IPS DF 6.9 (cell line): ENCODE measurements around the gene PDHX.

Experiments used
- DNase-seq: peaks from one replicate; pipeline ENCODE4 v3.0.0-alpha.2; 2013; ENCODE audit warnings: low read depth, low spot score
- H3K27ac ChIP-seq: one replicate; pipeline ENCODE4 v1.5.1; 2013; ENCODE audit warnings: low read length, control low read depth
- H3K27me3 ChIP-seq: 2 replicates; pipeline ENCODE4 v1.6.1; 2013; ENCODE audit warnings: mild to moderate bottlenecking, low read length; ENCODE audit not compliant: control insufficient read depth, insufficient read depth
- H3K36me3 ChIP-seq: 2 replicates; pipeline ENCODE4 v1.6.1; 2013; ENCODE audit warnings: low read length; ENCODE audit not compliant: control insufficient read depth, insufficient read depth
- H3K4me1 ChIP-seq: 2 replicates; pipeline ENCODE4 v1.6.1; 2013; ENCODE audit warnings: low read length; ENCODE audit not compliant: control insufficient read depth, insufficient read depth
- H3K4me3 ChIP-seq: 2 replicates; pipeline ENCODE4 v1.5.1; 2013; ENCODE audit warnings: mild to moderate bottlenecking, low read length
- H3K9me3 ChIP-seq: 2 replicates; pipeline ENCODE4 v1.6.1; 2013; ENCODE audit warnings: low read length, inconsistent platforms; ENCODE audit not compliant: control insufficient read depth, insufficient read depth
- WGBS: extraction: QIAGEN DNeasy Blood & Tissue Kit; methylation state at CpG from one replicate; pipeline ENCODE4 v1.1.7; 2013; ENCODE audit warnings: mixed read lengths, missing lambda C conversion rate; ENCODE audit not compliant: insufficient read length, insufficient coverage; 5-methylcytosine and 5-hydroxymethylcytosine counted together

PDHX gene

GRCh38 chr11:34928268-34928959 is 12.0 kb downstream of the PDHX start:
- H3K27ac ChIP-seq: no peak overlapping the region
- H3K9me3 ChIP-seq: no peaks in the 10 kb centered on the region
- H3K36me3 ChIP-seq: no peaks in the 10 kb centered on the region
- no peak for DNase-seq
- H3K4me1 ChIP-seq: peaks cover 1% of the 10 kb centered on the region; the same call in 1 of the 2 replicates
- H3K27me3 ChIP-seq: no peaks in the 10 kb centered on the region
- no CpG with 5 or more reads among the region's 3 CpGs for WGBS
- H3K4me3 ChIP-seq: no peak overlapping the region

DNA sequence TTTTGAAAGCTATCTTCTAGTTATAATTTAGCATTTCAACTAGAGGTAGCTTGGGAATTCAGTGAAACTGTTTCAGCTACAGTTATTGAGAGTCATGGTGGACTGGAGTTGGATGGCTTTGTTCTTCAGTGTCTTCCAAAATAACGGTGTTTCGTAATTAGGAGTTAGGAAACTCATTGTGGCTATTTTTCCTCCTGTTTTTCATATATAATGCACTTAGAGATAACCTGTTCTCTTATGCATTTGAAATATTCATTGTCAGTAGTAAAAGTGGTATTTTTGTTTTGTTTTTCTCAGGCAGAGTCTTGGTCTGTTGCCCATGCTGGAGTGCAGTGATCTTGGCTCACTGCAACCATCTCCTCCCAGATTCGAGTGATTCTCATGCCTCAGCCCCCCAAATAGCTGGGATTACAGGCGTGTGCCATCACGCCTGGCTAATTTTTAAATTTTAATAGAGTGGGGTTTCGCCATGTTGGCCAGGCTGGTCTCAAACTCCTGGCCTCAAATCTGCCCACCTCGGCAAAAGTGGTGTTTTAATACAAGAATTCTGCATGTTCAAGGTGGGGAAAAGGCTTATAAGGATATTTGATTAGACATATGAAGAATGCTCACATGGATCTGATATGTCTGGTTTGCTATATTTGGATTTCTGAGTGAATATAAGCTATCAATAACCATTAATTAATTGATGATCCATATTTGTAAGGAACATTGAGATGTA is 12.7 kb downstream of the PDHX start:
- H3K9me3 ChIP-seq: no peaks in the 10 kb centered on the region
- peaks cover 1% of the 10 kb centered on the region; the same call in 1 of the 2 replicates for H3K4me1 ChIP-seq
- WGBS: no CpG with 5 or more reads among the region's 7 CpGs
- H3K4me3 ChIP-seq: no peak overlapping the region
- no peaks in the 10 kb centered on the region for H3K36me3 ChIP-seq
- DNase-seq: no peak
- no peaks in the 10 kb centered on the region for H3K27me3 ChIP-seq
- no peak overlapping the region for H3K27ac ChIP-seq

- Histone ChIP-seq H3K9me3 (no peaks in the 10 kb centered on the region), H3K4me3 (no peak overlapping the region), H3K27me3 (no peaks in the 10 kb centered on the region), H3K4me1 (peaks cover 1% of the 10 kb centered on the region; the same call in 1 of the 2 replicates), H3K36me3 (no peaks in the 10 kb centered on the region), H3K27ac (no peak overlapping the region)
- no peak for DNase-seq
- WGBS: no CpG with 5 or more reads among the region's 11 CpGs
Measured at GRCh38 chr11:34929794-34930763, 13.7 kb downstream of the PDHX start.

GRCh38 chr11:34936945-34937629 is 20.7 kb downstream of the PDHX start:
- H3K36me3 ChIP-seq: no peaks in the 10 kb centered on the region
- H3K4me1 ChIP-seq: no peaks in the 10 kb centered on the region
- H3K9me3 ChIP-seq: no peaks in the 10 kb centered on the region
- H3K27me3 ChIP-seq: no peaks in the 10 kb centered on the region
- WGBS: no CpG with 5 or more reads among the region's 6 CpGs
- no peak overlapping the region for H3K4me3 ChIP-seq
- no peak for DNase-seq
- H3K27ac ChIP-seq: no peak overlapping the region

DNA sequence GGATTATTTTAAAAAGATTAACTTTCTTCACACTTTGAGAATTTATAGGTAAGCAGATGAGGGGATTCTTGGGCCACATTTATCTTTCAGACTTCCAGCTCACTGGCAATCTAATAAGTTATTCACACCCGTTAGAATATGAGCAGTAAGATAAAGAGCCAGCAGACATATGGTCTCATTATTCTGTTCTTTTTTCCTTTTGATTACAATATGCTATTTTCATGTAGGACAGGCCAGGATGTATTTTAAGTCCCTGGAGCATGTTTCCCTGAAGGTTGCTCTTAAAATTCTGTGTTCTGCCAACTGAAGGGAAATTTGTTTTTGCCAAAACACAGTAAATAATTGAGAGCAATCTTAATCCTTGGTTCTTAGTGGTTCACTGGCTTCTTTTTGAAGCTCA is 22.2 kb downstream of the PDHX start:
- Histone ChIP-seq H3K36me3 (no peaks in the 10 kb centered on the region), H3K9me3 (no peaks in the 10 kb centered on the region), H3K4me1 (no peaks in the 10 kb centered on the region), H3K27me3 (no peaks in the 10 kb centered on the region), H3K27ac (no peak overlapping the region), H3K4me3 (no peak overlapping the region)
- WGBS: no CpG with 5 or more reads among the region's 1 CpG
- DNase-seq: no peak

DNA sequence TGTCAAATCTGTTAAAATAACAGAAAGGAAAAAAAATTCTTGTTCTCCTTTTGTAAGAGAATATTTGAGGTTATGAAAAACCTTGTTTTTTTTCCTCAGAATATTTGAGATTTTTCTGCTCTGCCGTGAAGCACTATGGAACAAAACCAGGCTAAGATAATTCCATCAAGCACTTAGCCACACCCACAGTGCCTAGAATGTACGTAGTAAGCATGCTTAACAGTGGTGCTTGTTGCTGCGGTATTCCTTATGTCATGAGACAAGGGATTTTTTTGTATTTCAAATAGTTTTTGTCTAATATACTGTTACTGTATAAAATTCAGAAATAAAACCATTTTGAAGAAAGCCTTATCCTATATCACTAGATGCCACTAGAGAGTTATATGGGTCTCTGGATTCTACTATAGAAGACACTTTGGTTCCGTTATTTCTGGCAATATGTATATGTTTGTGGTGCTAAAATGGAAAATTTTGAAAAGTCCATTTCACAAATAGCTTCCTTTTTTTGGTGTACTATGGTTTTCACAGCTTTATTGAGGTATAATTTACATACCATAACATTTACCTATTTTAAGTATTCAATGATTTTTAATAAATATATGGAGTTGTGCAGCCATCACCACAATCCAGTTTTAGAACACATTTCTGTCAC is 23.7 kb downstream of the PDHX start:
- no peaks in the 10 kb centered on the region for H3K4me1 ChIP-seq
- no peak overlapping the region for H3K27ac ChIP-seq
- H3K4me3 ChIP-seq: no peak overlapping the region
- no peaks in the 10 kb centered on the region for H3K9me3 ChIP-seq
- no peaks in the 10 kb centered on the region for H3K27me3 ChIP-seq
- DNase-seq: no peak
- no CpG with 5 or more reads among the region's 4 CpGs for WGBS
- no peaks in the 10 kb centered on the region for H3K36me3 ChIP-seq

DNA sequence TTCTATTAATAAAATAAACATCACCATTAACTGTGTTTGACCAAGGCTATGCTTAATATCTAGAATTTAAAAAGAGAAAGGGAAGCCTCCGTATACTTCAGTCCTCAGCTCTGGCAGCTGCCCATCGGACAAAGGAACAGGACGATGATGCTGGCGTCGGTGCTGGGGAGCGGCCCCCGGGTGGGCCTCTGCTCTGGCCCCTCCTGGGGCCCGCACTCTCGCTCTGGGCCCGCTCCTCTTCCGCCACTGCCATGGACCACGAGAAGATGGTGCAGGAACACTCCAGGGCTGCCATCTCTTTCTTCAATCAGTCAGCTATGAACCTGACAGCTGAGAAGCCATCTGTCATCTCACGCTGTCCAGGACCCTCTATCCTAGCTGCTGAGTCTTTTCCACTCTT is 25.3 kb downstream of the PDHX start:
- H3K36me3 ChIP-seq: no peaks in the 10 kb centered on the region
- no peak for DNase-seq
- H3K27me3 ChIP-seq: no peaks in the 10 kb centered on the region
- H3K9me3 ChIP-seq: no peaks in the 10 kb centered on the region
- H3K4me1 ChIP-seq: no peaks in the 10 kb centered on the region
- no CpG with 5 or more reads among the region's 13 CpGs for WGBS
- no peak overlapping the region for H3K4me3 ChIP-seq
- H3K27ac ChIP-seq: no peak overlapping the region

DNA sequence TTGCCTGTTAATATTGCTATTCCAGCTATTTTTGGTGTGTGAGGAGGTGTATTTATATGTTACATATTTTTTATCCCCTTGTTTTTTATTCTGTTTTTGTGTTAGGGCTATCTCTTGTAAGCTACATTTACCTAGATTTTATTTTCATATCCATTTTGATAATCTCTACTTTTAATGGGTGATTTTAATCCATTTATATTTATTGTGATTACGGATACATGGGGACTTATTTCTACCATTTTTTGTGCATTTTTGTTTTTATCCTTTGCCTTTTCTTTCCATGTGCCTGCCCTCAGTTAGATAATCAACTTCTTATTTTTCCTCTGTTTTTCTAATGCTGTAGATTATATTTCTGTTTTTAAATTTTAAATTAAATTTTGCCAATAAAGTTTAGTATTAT is 28.3 kb downstream of the PDHX start:
- Histone ChIP-seq H3K9me3 (no peaks in the 10 kb centered on the region), H3K4me1 (no peaks in the 10 kb centered on the region), H3K36me3 (no peaks in the 10 kb centered on the region), H3K27me3 (no peaks in the 10 kb centered on the region), H3K4me3 (no peak overlapping the region), H3K27ac (no peak overlapping the region)
- no CpG with 5 or more reads among the region's 1 CpG for WGBS
- DNase-seq: no peak

- Histone ChIP-seq H3K27ac (no peak overlapping the region), H3K4me1 (no peaks in the 10 kb centered on the region), H3K27me3 (no peaks in the 10 kb centered on the region), H3K4me3 (no peak overlapping the region), H3K36me3 (no peaks in the 10 kb centered on the region), H3K9me3 (no peaks in the 10 kb centered on the region)
- DNase-seq: no peak
Measured at GRCh38 chr11:34948696-34949095, 32.3 kb downstream of the PDHX start.
